GM21717 (cell line): ENCODE results near the gene SOX6.
"Not testable (repeated sequence)": the region's sequence is repeated elsewhere in the genome, so short reads cannot be mapped to it uniquely, and the experiment has no call there.

Experiments used
- ATAC-seq: cut with Tn5 transposase; IDR thresholded peaks from one replicate; pipeline ENCODE4 v1.9.1; 2021; ENCODE audit warnings: mild to moderate bottlenecking, moderate library complexity; ENCODE audit not compliant: unreplicated experiment

SOX6 gene

GRCh38 chr11:16158426-16158994 is 197.8 kb downstream of the SOX6 start:
- no peak for ATAC-seq

- ATAC-seq, result no peak
These were observed 199.0 kb downstream of the SOX6 start for GRCh38 chr11:16157327-16157726.

- no peak for ATAC-seq
These were observed 200.9 kb downstream of the SOX6 start for GRCh38 chr11:16155448-16155847.

GRCh38 chr11:16154715-16155396 is 201.5 kb downstream of the SOX6 start:
- no peak for ATAC-seq

- no peak for ATAC-seq
These were observed 202.4 kb downstream of the SOX6 start for GRCh38 chr11:16153951-16154350.

GRCh38 chr11:16151138-16151537 is 205.2 kb downstream of the SOX6 start:
- no peak for ATAC-seq

GRCh38 chr11:16149476-16149875 is 206.9 kb downstream of the SOX6 start:
- ATAC-seq, result no peak

GRCh38 chr11:16148301-16148931 is 207.9 kb downstream of the SOX6 start:
- ATAC-seq, result no peak

- not testable (repeated sequence) for ATAC-seq
These were observed 209.4 kb downstream of the SOX6 start for GRCh38 chr11:16146980-16147379.

GRCh38 chr11:16141614-16142013 is 214.7 kb downstream of the SOX6 start:
- not testable (repeated sequence) for ATAC-seq

GRCh38 chr11:16141162-16141561 is 215.2 kb downstream of the SOX6 start:
- not testable (repeated sequence) for ATAC-seq

- ATAC-seq, result no peak
These were observed 219.5 kb downstream of the SOX6 start for GRCh38 chr11:16136792-16137390.

- ATAC-seq, result no peak
These were observed 222.5 kb downstream of the SOX6 start for GRCh38 chr11:16133867-16134266.

GRCh38 chr11:16127732-16128131 is 228.6 kb downstream of the SOX6 start:
- ATAC-seq, result no peak

- no peak for ATAC-seq
These were observed 230.0 kb downstream of the SOX6 start for GRCh38 chr11:16126362-16126761.

- ATAC-seq, result no peak
These were observed 230.6 kb downstream of the SOX6 start for GRCh38 chr11:16125796-16126195.

- no peak for ATAC-seq
These were observed 232.0 kb downstream of the SOX6 start for GRCh38 chr11:16124390-16124789.

- no peak for ATAC-seq
These were observed 234.5 kb downstream of the SOX6 start for GRCh38 chr11:16121853-16122252.

GRCh38 chr11:16120008-16120407 is 236.3 kb downstream of the SOX6 start:
- no peak for ATAC-seq

GRCh38 chr11:16117989-16118756 is 238.2 kb downstream of the SOX6 start:
- ATAC-seq, result no peak
